GM10847 (cell line): ENCODE measurements around the gene CNTLN.

Experiments used
- POLR2A ChIP-seq: IDR thresholded peaks from 2 replicates; pipeline ENCODE4 v1.6.1; 2011; ENCODE audit not compliant: insufficient read length; ENCODE audit errors: extremely low read depth

Gene CNTLN

GRCh38 chr9:17134396-17135294 lies at the start of gene CNTLN:
Gene CNTLN (plus strand): TSS chr9:17135040. CDS start chr9:17135066, 26 bp downstream.
- peak; percentile 28 for TF ChIP-seq POLR2A

GRCh38 chr9:17088566-17088965 lies 46.3 kb upstream of the CNTLN start:
- TF ChIP-seq POLR2A: no peak

- TF ChIP-seq POLR2A: no peak
These were observed 44.8 kb upstream of the CNTLN start for GRCh38 chr9:17090041-17090440.

GRCh38 chr9:17116400-17116837 lies 18.4 kb upstream of the CNTLN start:
- no peak for TF ChIP-seq POLR2A

GRCh38 chr9:17117372-17117771 lies 17.5 kb upstream of the CNTLN start:
- TF ChIP-seq POLR2A: no peak

GRCh38 chr9:17120203-17120602 lies 14.6 kb upstream of the CNTLN start:
- no peak for TF ChIP-seq POLR2A

- no peak for TF ChIP-seq POLR2A
These were observed 13.6 kb upstream of the CNTLN start for GRCh38 chr9:17121264-17121663.

GRCh38 chr9:17130291-17130690 lies 4.5 kb upstream of the CNTLN start:
- TF ChIP-seq POLR2A: no peak

- no peak for TF ChIP-seq POLR2A
These were observed 4.1 kb upstream of the CNTLN start for GRCh38 chr9:17130725-17131124.

- TF ChIP-seq POLR2A: no peak
These were observed 3.3 kb upstream of the CNTLN start for GRCh38 chr9:17131494-17131893.

GRCh38 chr9:17135295-17136160 lies 688 bp downstream of the CNTLN start:
- TF ChIP-seq POLR2A: no peak

GRCh38 chr9:17137566-17137965 lies 2.7 kb downstream of the CNTLN start:
- no peak for TF ChIP-seq POLR2A

- no peak for TF ChIP-seq POLR2A
These were observed 3.7 kb downstream of the CNTLN start for GRCh38 chr9:17138503-17138902.

- no peak for TF ChIP-seq POLR2A
These were observed 5.6 kb downstream of the CNTLN start for GRCh38 chr9:17140418-17140817.

GRCh38 chr9:17148324-17148723 lies 13.5 kb downstream of the CNTLN start:
- TF ChIP-seq POLR2A: no peak

- TF ChIP-seq POLR2A: no peak
These were observed 24.6 kb downstream of the CNTLN start for GRCh38 chr9:17159469-17159868.
